CMK (cell line): Measurements from ENCODE around the gene JADE3.
A peak's percentile ranks its signal among the peaks of the same experiment; 100 is the strongest.

ENCODE experiments used
- DNase-seq: peaks from one replicate; pipeline ENCODE4 v3.0.0-alpha.2; 2010; ENCODE audit warnings: low read depth

The JADE3 gene

GRCh38 chrX:46912098-46912602, at the start of gene JADE3:
JADE3 (plus strand) TSS chrX:46912421; CDS start chrX:46984895, 72,474 bp downstream.
- peak; percentile 52 for DNase-seq

GRCh38 chrX:46863072-46863471, 49.1 kb upstream of the JADE3 start:
- no peak for DNase-seq

- no peak for DNase-seq
These were observed 47.6 kb upstream of the JADE3 start for GRCh38 chrX:46864606-46865005.

GRCh38 chrX:46865281-46865680, 46.9 kb upstream of the JADE3 start:
- no peak for DNase-seq

- DNase-seq: no peak
These were observed 45.5 kb upstream of the JADE3 start for GRCh38 chrX:46866726-46867125.

- DNase-seq: no peak
These were observed 38.5 kb upstream of the JADE3 start for GRCh38 chrX:46873746-46874145.

GRCh38 chrX:46876901-46877300, 35.3 kb upstream of the JADE3 start:
- DNase-seq: no peak

GRCh38 chrX:46882266-46882665, 30.0 kb upstream of the JADE3 start:
- DNase-seq: no peak

- DNase-seq: no peak
These were observed 27.4 kb upstream of the JADE3 start for GRCh38 chrX:46884799-46885198.

- no peak for DNase-seq
These were observed 14.0 kb upstream of the JADE3 start for GRCh38 chrX:46898207-46898606.

- no peak for DNase-seq
These were observed 8.6 kb upstream of the JADE3 start for GRCh38 chrX:46903458-46904242.

GRCh38 chrX:46904626-46905025, 7.6 kb upstream of the JADE3 start:
- no peak for DNase-seq

GRCh38 chrX:46910415-46910814, 1.8 kb upstream of the JADE3 start:
- no peak for DNase-seq

- DNase-seq: no peak
These were observed 626 bp downstream of the JADE3 start for GRCh38 chrX:46912603-46913491.

- no peak for DNase-seq
These were observed 1.4 kb downstream of the JADE3 start for GRCh38 chrX:46913667-46914066.

GRCh38 chrX:46916273-46916672, 4.1 kb downstream of the JADE3 start:
- DNase-seq: no peak

- no peak for DNase-seq
These were observed 5.4 kb downstream of the JADE3 start for GRCh38 chrX:46917622-46918021.

- no peak for DNase-seq
These were observed 6.2 kb downstream of the JADE3 start for GRCh38 chrX:46918434-46918833.

GRCh38 chrX:46920235-46920634, 8.0 kb downstream of the JADE3 start:
- no peak for DNase-seq

- DNase-seq: no peak
These were observed 10.4 kb downstream of the JADE3 start for GRCh38 chrX:46922611-46923010.

GRCh38 chrX:46927718-46928117, 15.5 kb downstream of the JADE3 start:
- DNase-seq: no peak

- no peak for DNase-seq
These were observed 17.4 kb downstream of the JADE3 start for GRCh38 chrX:46929439-46930261.
